ENCODE data around the gene ICA1L.

GRCh38 chr2:202818321-202818720, 53.2 kb downstream of the ICA1L start:
- no peak for TF ChIP-seq TAF1 (IDR thresholded peaks at IDR 0.05; ENCODE audit: borderline replicate concordance, insufficient read depth, low read length)
- no peak for TF ChIP-seq POLR2AphosphoS5 (IDR thresholded peaks at IDR 0.05; ENCODE audit: low read depth, low read length)
- no peak for TF ChIP-seq REST (IDR thresholded peaks at IDR 0.05; ENCODE audit: insufficient read depth in 1 of 2, low read depth in 2 of 2, low read length in 2 of 2)
- TF ChIP-seq SIN3A (IDR thresholded peaks at IDR 0.05; ENCODE audit: borderline replicate concordance, insufficient read depth, low read length): no peak

All from PFSK-1 (cell line).